Right cardiac atrium (tissue), 5 donors: ENCODE results near the gene ASTN2. TPM values are rescaled to one million over a fixed set of nuclear protein-coding genes. Genes with fewer than 3 reads are reported as not detected.
A peak's percentile ranks its signal among the peaks of the same experiment; 100 is the strongest.

Source experiments
- ATAC-seq, 2 donors: fragments of 200-7000 bp; cut with Tn5 transposase; one replicate each; pipeline versions ENCODE4 v1.8.0 to v1.9.1; 2020; ENCODE audit warnings: moderate library complexity in 2 of 2, mild to moderate bottlenecking in 1 of 2
- DNase-seq, 3 donors: peaks; one replicate each; pipeline ENCODE4 v3.0.0-alpha.2; 2020
- H3K27ac ChIP-seq: one replicate; pipeline ENCODE4 v1.5.1; 2013; ENCODE audit warnings: mild to moderate bottlenecking, low read length, control low read depth, moderate library complexity
- H3K27me3 ChIP-seq: one replicate; pipeline ENCODE4 v1.6.1; 2013; ENCODE audit not compliant: control insufficient read depth, insufficient read depth
- H3K4me1 ChIP-seq: one replicate; pipeline ENCODE4 v1.6.1; 2013; ENCODE audit warnings: low read length; ENCODE audit not compliant: control insufficient read depth, insufficient read depth
- H3K4me3 ChIP-seq: one replicate; pipeline ENCODE4 v1.5.1; 2013; ENCODE audit warnings: low read length, control low read depth
- H3K9me3 ChIP-seq: one replicate; pipeline ENCODE4 v1.6.1; 2013; ENCODE audit warnings: low read length; ENCODE audit not compliant: control insufficient read depth
- WGBS: extraction: QIAGEN DNeasy Blood & Tissue Kit; methylation state at CpG from one replicate; pipeline ENCODE4 v1.1.7; 2013; 5-methylcytosine and 5-hydroxymethylcytosine counted together
- intact Hi-C, 4 donors: fragments of 100-400 bp; cut with DNase I; formaldehyde crosslinking; loops; one replicate each; pipeline versions ENCODE4 v1.11.0 to v1.14.0; 2022 to 2023
- polyA plus RNA-seq: library from polyadenylated mRNA; stranded (reverse); fragments of 200-250 nt; gene quantifications from one replicate; pipeline ENCODE4 v1.2.3, GENCODE V29; 2013
- total RNA-seq, 4 donors: library from RNA; stranded (reverse); fragmentation: NEBNext Ultra II Directional; extraction: Animal tissue kit (Norgen Biotek cat#: 25700); gene quantifications; one replicate each; pipeline ENCODE4 v1.2.1, GENCODE V29; 2021
- donor health status: healthy with polysubstance abuse.
- donor health status: DM: no; HTN: yes; CAD: no.
- donor health status: DM: no; HTN: no; CAD: no.
- donor health status: DM: no; HTN: yes; CAD: no; lungs with severe emphysema.
- donor health status: DM: yes; HTN: yes; CAD: no.

ASTN2 gene
- total and polyA plus RNA-seq, 5 donors, result 18.1 to 79.3 (median 59.8) TPM

GRCh38 chr9:116635908-116636307, 778.9 kb downstream of the ASTN2 start:
- ATAC-seq (no peak), DNase-seq (no peak)
- Histone ChIP-seq H3K4me3 (no peak overlapping the region), H3K27ac (no peak overlapping the region), H3K9me3 (no peaks in the 10 kb centered on the region), H3K4me1 (peaks cover 2% of the 10 kb centered on the region), H3K27me3 (no peaks in the 10 kb centered on the region)
- intact Hi-C loops, result no loop called here
- WGBS, result 81% methylated on average over 2 of the region's 2 CpGs

DNA sequence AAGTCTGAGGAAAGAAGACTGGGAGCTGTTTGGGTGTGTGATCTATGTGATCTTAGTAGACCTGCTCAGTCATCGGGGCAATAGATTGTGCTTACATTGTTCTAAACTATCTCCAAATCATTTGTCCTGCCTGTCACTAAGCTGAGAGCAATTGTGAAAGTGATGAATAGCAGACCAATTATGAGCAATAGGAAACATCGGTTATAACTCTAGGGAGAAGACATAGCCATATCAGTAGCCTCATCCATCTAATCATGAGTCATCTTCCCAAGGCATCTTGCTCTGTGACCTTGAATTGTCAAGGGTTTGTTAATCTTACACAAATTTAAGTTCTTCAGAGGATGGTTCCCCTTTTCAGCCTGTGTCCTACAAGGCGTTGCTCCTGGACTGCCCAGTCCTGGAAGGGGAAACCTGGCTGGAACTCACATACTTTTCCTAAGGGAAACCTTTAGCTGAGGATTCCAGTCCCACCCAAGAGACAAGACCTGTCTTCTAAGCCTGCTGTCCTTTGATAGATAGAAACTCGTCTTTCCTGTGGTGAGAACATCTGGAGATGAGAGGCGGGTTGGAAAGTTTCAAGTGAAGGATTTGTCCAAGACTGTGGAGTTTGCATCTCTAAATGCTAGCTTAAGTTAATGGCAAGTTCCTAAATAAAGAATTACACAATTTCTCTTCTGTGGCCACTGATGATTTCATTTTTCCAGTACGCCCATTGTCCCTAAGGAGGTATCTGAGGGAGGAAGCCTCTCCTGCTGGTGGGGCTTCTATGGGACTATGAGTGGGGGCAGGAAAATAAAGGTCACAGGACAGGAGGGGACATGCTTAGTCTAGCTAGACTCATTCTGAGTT, 781.6 kb downstream of the ASTN2 start:
- peak overlapping the region; percentile 84 for H3K27ac ChIP-seq
- peak; percentile 73 to 86 for ATAC-seq
- H3K27me3 ChIP-seq, result no peaks in the 10 kb centered on the region
- H3K4me1 ChIP-seq, result peaks cover 6% of the 10 kb centered on the region
- DNase-seq, result no peak
- intact Hi-C loops, result no loop called here
- H3K4me3 ChIP-seq, result no peak overlapping the region
- no peaks in the 10 kb centered on the region for H3K9me3 ChIP-seq
- 67% methylated on average over 6 of the region's 6 CpGs for WGBS

GRCh38 chr9:116629634-116630033, 785.2 kb downstream of the ASTN2 start:
- Histone ChIP-seq H3K4me3 (no peak overlapping the region), H3K9me3 (no peaks in the 10 kb centered on the region), H3K27ac (no peak overlapping the region), H3K27me3 (no peaks in the 10 kb centered on the region), H3K4me1 (peaks cover 6% of the 10 kb centered on the region)
- intact Hi-C loops, result no loop called here
- ATAC-seq (no peak), DNase-seq (no peak)
- WGBS, result 66% methylated on average over 3 of the region's 3 CpGs

DNA sequence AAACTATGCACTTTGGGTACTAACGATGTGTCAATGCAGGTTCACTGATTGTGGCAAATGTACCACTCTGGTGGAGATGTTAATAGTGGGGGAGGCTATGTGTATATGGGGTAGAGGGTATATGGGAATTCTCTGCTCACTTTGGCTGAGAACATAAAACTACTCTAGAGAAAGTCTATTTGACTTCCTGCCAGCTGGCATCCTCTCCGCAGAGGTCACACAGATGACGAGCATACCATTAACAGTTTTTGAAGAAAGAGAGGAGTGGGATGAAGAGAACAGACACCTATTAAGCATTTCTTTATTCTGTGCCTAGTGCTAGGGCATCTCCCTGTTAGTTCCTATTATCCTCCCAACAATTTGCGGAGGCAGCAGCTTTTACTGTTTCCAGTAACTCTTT, 786.1 kb downstream of the ASTN2 start:
- no peaks in the 10 kb centered on the region for H3K9me3 ChIP-seq
- intact Hi-C loops, result no loop called here
- 51% methylated on average over 4 of the region's 4 CpGs for WGBS
- ATAC-seq (peak in 1 of 2 donors; percentile 45), DNase-seq (no peak)
- no peaks in the 10 kb centered on the region for H3K27me3 ChIP-seq
- H3K4me3 ChIP-seq, result no peak overlapping the region
- H3K4me1 ChIP-seq, result peaks cover 6% of the 10 kb centered on the region
- no peak overlapping the region for H3K27ac ChIP-seq

DNA sequence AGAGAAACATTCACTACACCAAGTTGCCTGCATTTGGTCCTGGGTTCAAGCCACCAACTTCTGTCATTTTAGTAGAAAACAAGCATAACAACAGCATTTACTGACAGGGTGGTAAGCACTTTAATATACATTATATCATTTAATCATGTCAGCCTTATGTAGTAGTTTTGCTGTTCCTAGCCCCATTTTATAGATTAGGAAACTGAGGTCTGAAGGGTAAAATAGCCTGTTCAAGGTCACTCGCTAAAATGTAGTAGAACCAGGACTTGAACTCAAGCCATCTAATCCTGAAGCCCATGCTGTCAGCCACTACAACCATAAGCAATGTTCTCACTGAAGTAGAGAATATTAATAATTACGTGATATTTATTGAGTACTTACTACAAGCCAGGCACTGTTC, 787.4 kb downstream of the ASTN2 start:
- ATAC-seq, result no peak
- H3K27ac ChIP-seq, result no peak overlapping the region
- DNase-seq, result no peak
- H3K9me3 ChIP-seq, result no peaks in the 10 kb centered on the region
- no peak overlapping the region for H3K4me3 ChIP-seq
- peaks cover 3% of the 10 kb centered on the region for H3K4me1 ChIP-seq
- WGBS, result 97% methylated on average over 2 of the region's 2 CpGs
- no peaks in the 10 kb centered on the region for H3K27me3 ChIP-seq
- intact Hi-C loops, result no loop called here

DNA sequence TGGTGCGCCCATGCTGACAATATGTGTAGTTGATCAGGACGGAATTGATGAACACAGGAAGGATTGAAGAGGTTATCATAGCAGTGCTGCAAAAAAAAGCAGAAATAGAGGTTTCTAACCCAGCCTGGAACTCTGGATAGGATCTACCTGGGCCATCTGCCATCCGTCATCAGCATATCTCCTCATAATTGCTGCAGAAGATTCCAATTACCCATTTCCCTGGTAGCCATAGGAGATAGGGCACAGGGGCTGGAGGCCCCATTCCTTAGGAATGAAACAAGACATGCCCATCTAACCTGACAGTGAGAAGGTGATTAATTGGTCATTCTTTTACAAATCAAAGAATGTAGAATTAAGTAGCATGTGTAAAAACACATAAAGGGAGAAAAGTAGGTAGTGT, 788.1 kb downstream of the ASTN2 start:
- no peak for ATAC-seq

DNA sequence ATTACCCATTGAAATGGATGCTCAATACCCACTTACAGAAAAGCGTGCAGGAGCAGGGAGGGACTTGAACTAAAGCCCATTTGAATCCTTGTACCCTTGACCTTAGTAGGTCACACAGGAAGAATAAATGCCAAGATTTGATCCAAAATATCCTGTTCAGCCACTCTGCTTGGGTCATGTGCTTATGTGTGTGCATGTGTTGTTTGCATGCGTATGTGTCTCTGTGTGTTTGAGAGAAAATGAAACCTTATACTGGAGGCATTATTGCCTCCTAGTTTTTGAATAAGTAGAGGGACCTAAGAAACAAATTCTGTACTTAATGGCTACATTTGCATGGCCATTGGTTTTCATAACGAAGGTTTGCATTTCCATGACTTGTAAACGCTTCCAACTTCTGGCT, 791.1 kb downstream of the ASTN2 start:
- Histone ChIP-seq H3K4me3 (no peak overlapping the region), H3K27ac (no peak overlapping the region), H3K27me3 (no peaks in the 10 kb centered on the region), H3K4me1 (peaks cover 4% of the 10 kb centered on the region), H3K9me3 (no peaks in the 10 kb centered on the region)
- peak in 1 of 2 donors; percentile 10 for ATAC-seq
- WGBS, result 63% methylated on average over 4 of the region's 4 CpGs
- intact Hi-C loops, result no loop called here
- no peak for DNase-seq

More for the DNA sequence above, 788.1 kb downstream of the ASTN2 start:
- intact Hi-C loops, result no loop called here
- H3K4me3 ChIP-seq, result no peak overlapping the region
- peaks cover 3% of the 10 kb centered on the region for H3K4me1 ChIP-seq
- no peaks in the 10 kb centered on the region for H3K27me3 ChIP-seq
- no peaks in the 10 kb centered on the region for H3K9me3 ChIP-seq
- no peak overlapping the region for H3K27ac ChIP-seq
- 97% methylated on average over 3 of the region's 3 CpGs for WGBS
- DNase-seq, result no peak

- 91% methylated on average over 3 of the region's 3 CpGs for WGBS
- Histone ChIP-seq H3K4me3 (no peak overlapping the region), H3K27ac (no peak overlapping the region), H3K4me1 (peaks cover 2% of the 10 kb centered on the region), H3K9me3 (no peaks in the 10 kb centered on the region), H3K27me3 (no peaks in the 10 kb centered on the region)
- intact Hi-C loops, result no loop called here
- no peak for ATAC-seq
- no peak for DNase-seq
Measured at GRCh38 chr9:116617389-116617788, 797.5 kb downstream of the ASTN2 start.

DNA sequence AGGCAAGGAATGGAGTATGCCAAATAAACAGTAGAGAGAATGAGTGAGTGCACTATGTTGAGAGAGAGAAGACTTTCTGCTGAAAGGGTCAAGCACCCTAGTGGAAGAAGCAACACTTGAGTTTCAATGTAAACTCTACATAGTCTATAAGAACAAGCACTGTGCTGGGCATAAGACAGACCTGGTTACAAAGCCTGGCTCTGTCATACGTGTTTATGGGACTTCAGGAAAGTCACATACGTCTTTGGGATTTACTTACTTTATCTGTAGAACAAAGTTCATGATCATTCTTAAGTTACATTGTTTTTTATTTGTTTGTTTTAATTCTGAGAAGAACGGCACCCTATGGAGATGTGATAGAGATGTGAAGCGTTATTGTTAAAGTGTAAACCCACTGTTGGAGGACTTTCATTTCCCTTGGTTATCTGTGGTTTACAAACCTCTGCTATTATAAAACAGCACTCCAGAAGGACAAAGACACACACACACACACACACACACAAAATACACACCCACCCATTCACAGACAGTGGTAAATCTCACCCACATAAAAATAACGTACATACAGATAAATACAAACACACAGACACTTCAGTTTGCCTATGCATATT, 798.4 kb downstream of the ASTN2 start:
- H3K27me3 ChIP-seq, result no peaks in the 10 kb centered on the region
- H3K4me1 ChIP-seq, result peaks cover 2% of the 10 kb centered on the region
- ATAC-seq (no peak), DNase-seq (no peak)
- no peak overlapping the region for H3K27ac ChIP-seq
- intact Hi-C loops, result no loop called here
- no peak overlapping the region for H3K4me3 ChIP-seq
- H3K9me3 ChIP-seq, result no peaks in the 10 kb centered on the region
- WGBS, result 87% methylated on average over 5 of the region's 5 CpGs

GRCh38 chr9:116608064-116608463, 806.8 kb downstream of the ASTN2 start:
- Histone ChIP-seq H3K4me3 (no peak overlapping the region), H3K27ac (no peak overlapping the region), H3K27me3 (no peaks in the 10 kb centered on the region), H3K4me1 (peaks cover 2% of the 10 kb centered on the region), H3K9me3 (no peaks in the 10 kb centered on the region)
- intact Hi-C loops, result no loop called here
- WGBS, result 74% methylated on average over 1 of the region's 1 CpG
- no peak for DNase-seq
- ATAC-seq, result no peak

GRCh38 chr9:116605904-116606341, 808.9 kb downstream of the ASTN2 start:
- ATAC-seq (peak; percentile 92 to 93), DNase-seq (peak; percentile 77 to 90 (median 79))
- intact Hi-C loops, result no loop called here
- WGBS, result 58% methylated on average over 10 of the region's 10 CpGs
- Histone ChIP-seq H3K9me3 (no peaks in the 10 kb centered on the region), H3K27ac (peak overlapping the region; percentile 67), H3K4me3 (no peak overlapping the region), H3K27me3 (no peaks in the 10 kb centered on the region), H3K4me1 (peaks cover 2% of the 10 kb centered on the region)
